ENCODE data around the gene RERE.

The RERE gene

DNA sequence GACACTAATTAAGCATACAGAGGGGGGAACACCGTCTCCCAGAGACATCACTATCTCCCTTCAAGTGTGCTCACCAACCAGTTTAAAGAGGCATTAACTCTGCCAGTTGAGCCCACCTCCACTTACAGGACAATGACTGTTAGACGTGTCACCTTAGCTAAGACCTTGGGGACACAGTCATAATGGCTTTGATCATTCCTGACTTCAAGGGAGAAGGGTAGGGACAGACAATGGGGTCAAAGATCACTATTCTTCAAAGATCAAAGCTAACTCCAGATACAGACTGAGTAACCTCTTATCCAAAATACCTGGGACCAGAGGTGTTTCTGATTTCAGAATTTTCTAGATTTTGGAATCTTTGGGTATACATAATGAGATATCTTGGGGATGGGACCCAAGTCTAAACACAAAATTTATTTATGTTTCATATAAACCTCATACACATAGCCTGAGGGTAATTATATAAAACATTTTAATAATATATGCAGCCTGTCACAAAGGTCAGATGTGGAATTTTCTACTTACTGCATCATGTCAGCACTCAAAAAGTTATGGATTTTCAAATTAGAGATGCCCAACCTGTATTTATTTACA is 253.4 kb downstream of the RERE start:
- DNase-seq, result no peak

DNA sequence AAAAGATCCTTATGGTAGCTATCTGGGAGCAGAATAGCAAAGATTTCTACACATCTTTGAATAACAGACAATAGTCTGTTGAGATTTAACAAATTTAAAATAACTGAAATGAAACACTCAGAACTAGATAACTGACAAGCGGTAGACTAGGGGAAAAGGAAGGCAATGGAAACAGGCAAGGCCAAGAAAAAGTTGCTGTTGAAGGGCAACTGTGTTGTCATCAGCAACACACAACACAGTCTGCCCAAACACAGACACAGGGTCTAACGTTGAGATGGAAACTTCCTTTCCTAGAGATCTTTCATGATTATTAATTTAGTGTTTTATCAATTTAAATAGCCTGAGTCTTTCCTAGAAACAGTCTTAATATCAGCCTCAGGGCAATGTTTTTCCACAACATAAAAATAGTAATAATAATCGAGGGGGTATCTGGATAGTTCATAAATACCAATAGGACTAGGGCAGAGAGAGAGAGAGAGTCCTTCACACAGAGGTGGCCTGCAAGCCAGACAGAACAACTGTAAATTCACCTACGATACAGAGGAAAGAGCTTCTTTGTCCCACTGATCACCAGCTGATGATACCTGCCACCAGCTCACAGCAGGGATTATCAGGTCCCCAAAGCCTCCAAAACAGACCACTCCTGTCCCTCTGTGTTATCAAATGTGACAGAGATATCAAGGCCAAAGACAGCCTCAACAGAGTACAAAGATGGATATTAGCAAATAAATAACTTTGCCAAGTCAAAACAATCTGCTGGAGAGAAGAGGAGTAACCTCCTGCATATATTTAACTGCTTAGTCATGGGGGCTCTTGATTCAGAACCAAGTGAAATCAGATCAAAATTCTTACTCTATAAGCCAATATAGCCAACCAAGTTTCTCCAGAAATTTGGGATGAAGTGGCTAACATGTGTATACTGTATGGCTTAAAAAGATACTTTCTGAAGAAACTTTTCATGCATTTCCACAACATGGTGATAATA is 254.3 kb downstream of the RERE start:
- DNase-seq, result no peak

DNA sequence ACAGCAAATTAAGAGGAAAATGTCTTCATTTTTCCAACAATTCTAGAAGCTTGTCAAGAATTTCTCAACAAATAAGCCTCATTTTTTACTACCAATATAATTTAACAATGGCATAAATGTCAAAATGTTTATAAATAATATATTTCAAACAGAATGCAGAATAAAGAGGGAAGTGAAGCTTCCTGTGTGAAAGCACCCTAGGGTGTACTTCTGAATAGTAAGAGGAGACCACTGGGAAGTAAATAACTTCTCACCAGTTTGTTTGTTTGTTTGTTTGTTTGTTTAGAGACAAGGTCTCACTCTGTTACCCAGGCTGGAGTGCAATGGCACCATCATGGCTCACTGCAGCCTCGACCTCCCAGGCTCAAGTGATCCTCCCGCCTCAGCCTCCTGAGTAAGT is 255.2 kb downstream of the RERE start:
- no peak for DNase-seq

DNA sequence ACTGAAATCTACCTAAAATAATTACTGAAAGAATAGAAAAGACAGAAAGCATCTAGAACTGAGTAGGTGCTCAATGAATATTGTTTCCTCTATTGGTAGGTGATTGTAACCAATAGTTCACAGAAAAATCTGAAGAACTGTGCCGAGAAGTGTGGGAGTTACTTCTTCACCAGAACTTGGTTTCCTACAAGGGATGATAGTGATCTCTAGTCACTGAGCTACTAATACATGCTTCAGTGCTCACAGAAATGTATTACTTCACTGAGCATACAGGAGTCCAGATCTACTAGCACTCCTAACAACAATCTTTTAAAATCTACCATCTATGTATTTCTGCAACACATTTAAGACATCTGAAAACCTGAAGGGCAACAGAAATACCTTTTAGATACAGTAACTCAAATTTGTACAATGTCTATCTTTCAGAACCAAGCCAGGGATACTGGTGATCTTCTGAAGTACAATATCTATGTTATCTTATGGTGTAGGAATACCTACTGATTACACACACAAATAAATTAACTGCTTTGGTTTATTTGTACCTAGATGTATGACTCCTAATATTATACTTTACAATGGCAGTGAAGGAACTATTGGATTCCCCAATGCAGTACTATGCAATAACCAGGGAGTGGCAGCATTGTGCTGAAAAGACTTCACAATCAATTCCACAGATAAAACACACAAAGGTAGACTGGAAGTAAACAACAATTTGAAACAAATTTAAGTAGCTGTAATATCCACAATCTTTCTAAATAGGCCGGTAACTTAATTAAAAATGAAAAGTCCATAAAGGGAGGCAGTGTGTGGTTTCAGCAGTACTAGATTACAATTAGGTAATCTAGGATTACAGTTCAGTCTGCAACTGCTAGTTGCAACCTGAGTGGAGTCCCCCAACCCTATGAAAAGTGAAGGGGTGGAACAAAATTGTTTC is 256.6 kb downstream of the RERE start:
- no peak for DNase-seq

DNA sequence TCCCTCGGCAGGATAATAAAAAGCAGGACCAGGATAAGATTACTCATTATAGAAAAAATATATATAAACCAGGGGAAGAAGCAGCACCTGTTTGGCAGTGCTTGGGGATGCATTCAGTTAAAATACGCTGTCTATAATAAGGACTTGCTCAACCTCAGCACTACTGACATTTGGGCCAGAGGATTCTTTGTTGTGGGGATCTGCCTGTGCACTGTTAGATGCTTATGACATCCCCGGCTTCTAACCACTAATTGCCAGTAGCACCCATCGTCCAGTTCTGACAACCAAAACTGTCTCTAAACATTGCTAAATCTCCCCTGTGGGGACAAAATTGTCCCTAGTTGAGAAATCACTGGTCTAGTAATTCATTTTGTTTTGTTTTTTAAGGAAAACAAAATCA is 257.4 kb downstream of the RERE start:
- no peak for DNase-seq

DNA sequence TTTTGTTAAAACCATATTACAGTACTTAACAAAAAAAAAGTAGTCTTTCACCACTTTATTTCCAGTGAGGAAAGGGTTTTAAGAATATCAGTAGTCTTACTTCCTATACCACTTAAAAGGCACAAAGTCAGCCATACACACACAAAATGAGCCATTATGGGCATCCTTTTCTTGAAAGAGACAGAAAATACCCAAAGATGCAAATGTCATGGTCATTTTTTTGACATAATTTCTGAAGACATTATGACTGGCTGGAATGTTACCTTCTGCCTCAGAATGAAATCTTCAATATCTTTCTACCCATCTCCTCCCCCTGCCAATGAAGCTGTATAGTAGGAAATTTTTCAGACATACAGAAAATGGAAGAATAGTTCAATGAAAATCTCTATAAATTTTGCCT is 261.9 kb downstream of the RERE start:
- DNase-seq, result no peak

DNA sequence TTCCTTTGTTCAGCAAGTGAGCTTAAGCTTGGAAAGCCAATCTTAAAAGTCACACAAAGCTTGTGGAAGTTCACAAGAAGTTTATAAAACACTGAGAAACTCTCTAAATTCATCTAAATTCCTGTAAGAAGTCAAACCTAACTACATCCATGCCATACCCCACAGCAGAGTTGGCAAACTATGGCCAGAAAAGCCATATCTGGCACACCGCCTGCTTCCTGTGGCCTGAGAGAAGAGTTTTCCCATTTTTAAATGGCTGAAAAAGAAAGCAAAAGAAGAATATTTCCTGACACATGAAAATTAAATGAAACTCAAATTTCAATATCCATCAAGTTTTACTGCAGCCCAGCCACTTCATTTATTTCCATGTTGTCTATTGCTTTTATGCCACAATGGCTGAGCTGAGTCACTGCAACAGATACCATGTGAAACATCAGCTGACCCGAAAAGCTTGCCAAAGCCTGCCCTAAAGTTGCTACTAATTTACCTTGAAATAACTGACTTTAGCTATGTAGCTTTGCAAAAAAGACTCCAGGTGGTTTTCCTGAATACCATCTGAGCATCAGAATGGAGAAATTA is 262.4 kb downstream of the RERE start:
- DNase-seq, result no peak

DNA sequence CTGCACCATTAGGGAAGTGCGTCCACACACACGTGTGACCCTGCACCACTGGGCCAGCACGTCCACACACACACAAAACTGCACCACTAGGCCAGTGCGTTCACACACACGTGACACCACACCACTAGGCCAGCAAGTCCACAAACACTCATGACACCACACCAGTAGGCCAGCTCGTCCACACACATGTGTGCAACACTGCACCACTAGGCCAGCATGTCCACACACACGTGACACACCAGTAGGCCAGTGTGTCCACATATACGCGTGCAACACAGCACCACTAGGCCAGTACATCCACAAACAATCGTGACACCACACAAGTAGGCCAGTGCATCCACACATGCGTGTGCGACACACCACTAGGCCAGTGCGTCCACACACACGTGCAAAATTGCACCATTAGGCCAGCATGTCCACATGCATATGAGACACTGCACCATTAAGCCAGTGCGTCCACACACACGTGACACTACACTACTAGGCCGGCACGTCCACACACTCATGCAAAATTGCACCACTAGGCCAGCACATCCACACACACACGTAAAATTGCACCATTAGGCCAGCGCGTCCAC is 264.5 kb downstream of the RERE start:
- no peak for DNase-seq

DNA sequence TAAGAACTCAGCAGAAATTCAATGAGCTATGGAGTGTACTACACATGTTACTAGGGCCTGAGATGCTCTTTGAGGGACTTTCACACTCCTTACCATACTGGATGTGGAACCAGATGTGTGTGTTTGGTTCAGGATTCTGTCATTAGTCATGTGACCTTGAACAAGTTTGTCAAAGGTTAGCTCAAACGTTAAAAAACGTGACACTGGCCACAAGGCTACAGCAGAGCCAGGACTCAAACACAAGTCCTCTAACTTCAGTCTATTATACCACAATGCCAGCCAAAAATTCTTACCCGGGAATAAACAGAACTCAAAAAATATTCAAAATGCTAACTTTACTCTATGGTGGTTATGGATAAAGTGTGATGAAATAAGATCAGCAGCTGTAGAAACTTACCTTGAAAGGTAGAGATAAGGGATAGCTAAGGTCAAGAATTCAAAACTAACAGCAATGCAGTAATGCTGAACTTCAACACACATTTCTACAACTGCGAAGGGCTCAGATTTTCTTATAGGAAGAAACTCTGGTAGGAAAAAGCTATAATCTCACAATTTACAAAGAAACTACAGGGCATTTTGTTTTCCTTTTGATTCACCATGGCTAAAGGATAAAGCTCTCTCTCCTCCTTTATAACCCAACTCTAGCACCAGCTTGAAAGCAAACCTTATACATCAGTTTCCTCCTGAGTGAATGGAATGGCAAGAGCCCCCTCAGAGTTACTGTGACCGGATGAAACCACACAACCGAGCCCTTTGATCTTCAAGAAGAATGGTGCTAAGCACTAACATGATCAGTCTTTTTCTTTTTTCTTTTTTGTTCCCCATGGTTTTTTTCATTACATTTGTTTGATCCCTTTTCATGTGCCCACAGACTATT is 265.6 kb downstream of the RERE start:
- no peak for DNase-seq

DNA sequence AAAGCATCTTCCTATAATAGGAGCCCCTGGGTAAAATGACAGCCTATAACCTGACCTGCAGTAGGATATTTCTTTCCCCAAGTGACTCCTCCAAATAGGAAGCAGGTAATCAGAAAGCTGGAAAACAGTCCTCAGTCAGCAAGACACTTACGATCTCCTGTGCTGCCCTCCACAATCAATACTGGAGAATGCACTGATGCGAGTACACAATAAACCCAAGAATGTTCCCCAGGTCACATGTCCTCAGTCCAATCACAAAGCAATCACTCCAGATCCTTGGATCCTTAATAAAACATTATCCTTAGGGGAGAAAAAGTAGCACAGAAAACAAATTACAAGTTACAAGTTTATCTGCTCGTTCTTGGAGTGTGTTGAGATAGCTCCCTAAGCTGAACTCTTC is 266.4 kb downstream of the RERE start:
- DNase-seq, result no peak

DNA sequence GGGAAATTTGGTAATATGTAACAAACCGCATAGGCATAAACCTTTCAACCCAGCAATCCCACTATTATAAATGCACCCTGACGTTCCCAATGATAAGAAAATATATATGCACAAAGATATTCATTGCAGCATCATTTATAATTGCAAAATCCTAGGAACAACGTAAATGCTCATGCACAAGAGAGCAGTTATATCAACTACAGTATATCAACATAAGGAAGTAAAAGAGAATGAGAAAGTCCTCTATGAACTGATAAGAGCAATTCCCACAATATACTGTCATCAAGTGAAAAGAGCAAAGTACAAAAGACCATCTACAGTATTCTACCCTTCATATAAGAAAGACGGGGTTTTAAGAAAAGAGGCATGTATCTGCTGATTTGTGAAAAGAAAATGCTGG is 269.6 kb downstream of the RERE start:
- no peak for DNase-seq

DNA sequence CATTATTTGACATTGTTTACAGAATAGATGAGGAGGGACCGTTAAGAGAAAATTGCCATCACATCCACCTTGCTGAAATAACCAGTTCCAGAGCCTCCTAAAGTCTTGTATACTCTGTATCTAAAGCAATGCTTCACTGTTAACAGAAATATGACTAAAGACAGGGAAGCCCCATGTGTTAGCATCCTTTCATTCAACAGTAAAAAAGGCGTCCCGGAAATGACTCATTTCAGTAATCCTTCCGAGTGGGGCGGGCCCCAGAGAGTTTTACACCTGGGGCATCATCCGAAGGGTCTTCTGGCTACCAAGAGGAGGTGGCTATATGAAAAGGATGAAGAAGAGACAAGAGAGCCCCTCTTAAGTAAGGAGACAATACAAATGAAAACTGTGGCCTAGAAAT is 272.4 kb downstream of the RERE start:
- DNase-seq, result no peak

DNA sequence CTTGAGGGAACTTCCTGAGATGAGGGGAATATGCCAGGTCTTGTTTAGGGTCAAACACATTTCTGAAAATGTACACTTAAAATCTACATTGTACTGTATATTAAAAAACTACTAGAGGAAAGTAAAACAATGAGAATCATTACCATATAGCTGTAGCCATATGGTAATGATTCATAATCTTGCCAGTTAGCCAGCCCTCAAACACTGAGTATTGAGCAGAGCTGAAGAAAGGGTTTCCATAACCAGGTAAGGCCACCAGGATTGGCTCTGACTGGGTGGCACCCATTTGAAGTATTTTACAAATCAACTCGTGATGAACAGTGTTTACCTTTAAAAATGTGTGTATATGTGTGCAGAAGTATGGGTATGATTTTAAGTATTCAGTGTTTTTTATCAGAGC is 272.8 kb downstream of the RERE start:
- no peak for DNase-seq

DNA sequence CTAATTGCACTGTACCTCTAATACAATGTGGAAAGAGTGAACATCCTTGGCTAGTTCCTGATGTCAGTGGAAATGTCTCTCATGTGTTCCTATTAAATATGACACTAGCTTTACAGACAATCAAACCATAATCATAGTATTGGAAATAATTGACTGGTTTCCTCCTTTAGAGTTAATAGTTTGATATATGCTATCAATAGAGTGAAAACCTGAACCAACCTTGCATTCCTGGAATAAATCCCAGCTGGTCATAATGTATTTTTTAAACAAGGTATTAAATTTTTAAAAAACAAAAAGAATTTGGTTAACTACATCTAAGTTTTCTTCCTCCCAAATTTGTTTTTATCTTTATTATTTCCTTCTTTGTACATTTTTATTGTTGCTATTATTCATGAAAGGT is 273.5 kb downstream of the RERE start:
- no peak for DNase-seq

DNA sequence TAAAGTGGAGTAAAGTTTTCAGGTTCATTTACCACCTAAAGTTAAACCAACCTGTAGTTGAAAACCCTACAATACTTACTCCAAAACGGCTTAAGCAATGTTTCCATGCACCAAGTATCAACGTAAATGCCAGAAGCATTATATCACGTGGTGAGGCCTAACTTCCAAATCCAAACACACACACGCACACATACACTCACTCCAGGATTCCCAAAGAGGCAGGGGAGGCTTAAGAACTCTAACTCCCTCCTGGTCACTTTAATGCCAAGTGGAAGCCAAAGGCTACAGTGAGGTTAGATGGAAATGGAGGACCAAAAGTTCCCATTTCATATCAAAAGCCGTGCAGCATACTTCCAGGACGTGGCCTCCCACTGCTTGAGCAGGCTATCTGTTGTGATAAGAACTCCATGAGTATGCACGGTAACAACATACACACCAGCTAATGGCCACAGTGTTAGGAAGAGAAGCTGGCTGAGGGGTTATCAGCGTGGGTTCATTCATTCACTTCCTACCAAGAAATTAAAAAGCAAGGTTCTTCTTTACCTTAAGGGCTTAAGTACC is 275.4 kb downstream of the RERE start:
- DNase-seq, result no peak

DNA sequence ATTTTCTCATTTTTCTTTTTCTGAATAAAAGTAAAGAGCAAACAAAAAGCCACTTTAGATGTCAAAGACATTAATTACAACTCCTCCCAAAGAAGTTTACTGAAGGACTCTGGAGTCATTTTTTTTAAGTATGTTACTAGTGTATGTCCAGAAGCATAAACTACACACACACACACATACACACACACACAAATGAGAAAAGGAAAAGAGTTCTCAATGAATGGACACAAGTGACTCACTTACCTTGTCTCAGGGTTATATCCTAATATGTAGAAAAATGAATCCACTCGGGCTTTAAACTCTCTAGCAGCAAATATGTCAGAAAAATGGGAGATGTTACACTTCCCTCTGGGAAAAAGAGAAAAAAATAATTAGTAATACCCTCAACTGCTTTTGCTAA is 276.5 kb downstream of the RERE start:
- no peak for DNase-seq

DNA sequence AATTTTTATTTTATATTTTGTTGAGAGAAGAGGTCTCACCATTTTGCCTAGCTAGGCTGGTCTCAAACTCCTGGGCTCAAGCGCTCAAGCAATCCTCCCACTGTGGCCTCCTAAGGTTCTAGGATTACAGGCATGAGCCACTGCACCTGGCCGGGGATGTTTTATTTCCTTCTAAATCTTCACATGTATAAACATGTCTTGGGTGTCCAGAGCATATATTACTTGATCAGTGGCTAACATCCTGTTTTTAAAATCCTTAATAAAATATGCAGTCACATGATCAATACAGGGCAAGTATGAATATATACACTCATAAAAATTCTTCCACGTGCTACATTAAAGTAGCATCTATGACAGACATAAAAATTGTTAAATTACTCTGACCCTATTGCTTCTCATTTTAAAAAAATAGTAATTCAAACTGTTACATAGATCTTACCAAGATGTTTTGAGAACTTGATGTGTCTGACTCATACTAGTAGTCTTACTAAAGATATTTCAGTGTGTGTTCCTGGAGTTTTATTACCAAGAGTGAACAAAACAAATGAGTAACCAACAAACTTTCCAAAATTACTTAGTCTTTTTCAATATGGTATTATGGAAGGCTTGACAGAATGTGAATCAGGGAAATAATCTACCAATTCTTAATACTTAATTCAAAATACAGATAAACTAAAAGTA is 277.0 kb downstream of the RERE start:
- no peak for DNase-seq

DNA sequence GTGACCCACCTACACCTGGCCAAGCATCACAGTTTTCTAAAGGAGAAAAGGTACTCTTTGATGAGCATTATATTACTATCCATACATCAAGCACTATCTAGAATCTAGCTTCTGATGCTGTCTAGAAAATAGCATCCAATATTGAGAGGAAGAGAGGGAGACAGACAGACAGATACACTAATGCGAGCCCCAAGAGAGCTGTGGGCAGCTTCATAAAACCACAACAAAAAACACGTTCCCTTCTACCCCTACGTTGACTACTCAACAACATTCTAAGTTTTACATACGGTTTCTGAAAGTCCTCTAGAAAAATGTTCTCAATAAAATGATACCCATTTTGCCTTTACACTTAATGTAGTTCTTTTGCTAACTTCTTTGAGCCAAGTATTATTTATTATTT is 277.8 kb downstream of the RERE start:
- DNase-seq, result no peak

DNA sequence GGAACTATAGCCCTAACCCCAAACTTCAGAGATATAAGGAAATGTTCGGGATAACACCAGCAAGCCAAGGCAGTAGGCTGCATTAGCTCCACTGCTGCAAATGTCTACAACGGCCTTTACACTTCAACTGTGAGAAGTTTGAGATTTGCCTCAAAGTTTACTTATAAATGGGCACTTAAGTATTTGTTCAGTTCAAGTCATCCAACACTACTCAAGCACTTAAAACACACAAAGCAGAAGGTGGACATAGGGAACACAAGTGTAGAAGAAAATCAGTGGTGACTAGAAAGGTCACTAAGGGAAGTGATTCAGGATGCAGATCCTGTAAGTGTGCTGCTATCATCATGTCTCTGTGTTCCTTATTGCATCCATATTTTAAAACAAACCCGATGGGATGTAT is 278.9 kb downstream of the RERE start:
- no peak for DNase-seq

DNA sequence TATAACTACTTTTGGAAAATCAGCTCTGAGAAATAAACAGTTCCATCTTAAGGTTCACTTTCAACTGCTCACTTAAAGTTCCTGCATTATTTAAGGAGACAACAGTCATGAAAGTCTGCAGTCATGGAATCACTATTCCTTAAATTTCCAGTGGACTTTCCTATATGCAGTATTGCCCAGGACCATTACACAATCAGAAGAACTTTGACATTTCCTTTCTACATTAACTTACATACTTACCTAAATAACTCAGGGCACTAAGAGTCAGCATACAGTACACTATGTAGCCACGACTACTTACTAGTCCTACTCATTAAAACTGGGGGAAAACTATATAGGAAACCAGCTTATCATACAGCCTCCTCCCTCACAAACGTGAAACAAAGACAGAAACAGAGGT is 279.4 kb downstream of the RERE start:
- DNase-seq, result no peak

DNA sequence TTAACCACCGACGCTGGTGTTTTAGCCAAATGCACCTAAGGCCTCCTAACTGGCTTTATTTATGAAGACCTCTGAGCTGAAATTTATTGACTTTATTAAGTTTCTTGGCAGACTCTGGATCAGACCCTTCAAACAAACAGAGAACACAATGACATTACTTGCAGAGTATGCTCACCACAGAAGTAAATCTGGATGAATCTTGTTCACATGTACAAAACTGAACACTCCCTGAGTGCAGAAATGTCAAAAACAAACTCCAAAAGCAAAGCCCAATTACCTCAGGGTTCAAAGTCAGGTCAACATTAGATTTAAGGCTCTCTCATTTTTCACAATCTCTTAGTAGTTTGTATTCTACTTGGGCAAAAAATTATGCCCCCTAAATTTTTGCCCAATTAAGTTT is 280.9 kb downstream of the RERE start:
- DNase-seq, result no peak
